Fibroblast of pulmonary artery (primary cell): ENCODE measurements around the gene TMEM178A.

Experiments used
- DNase-seq: peaks from one replicate; pipeline ENCODE4 v3.0.0-alpha.2; 2010; ENCODE audit warnings: low read depth
- H3K4me3 ChIP-seq: replicated peaks from 2 replicates; pipeline ENCODE4 v1.5.1; 2011; ENCODE audit warnings: low read depth, mild to moderate bottlenecking, control low read depth, low read length, moderate library complexity
- TF ChIP-seq, protein P1 (sequence below): IDR thresholded peaks from 2 replicates; pipeline ENCODE4 v1.5.1; 2011; ENCODE audit warnings: mild to moderate bottlenecking, control low read depth, low read length, inconsistent platforms; ENCODE audit errors: missing control alignments

Gene TMEM178A

DNA sequence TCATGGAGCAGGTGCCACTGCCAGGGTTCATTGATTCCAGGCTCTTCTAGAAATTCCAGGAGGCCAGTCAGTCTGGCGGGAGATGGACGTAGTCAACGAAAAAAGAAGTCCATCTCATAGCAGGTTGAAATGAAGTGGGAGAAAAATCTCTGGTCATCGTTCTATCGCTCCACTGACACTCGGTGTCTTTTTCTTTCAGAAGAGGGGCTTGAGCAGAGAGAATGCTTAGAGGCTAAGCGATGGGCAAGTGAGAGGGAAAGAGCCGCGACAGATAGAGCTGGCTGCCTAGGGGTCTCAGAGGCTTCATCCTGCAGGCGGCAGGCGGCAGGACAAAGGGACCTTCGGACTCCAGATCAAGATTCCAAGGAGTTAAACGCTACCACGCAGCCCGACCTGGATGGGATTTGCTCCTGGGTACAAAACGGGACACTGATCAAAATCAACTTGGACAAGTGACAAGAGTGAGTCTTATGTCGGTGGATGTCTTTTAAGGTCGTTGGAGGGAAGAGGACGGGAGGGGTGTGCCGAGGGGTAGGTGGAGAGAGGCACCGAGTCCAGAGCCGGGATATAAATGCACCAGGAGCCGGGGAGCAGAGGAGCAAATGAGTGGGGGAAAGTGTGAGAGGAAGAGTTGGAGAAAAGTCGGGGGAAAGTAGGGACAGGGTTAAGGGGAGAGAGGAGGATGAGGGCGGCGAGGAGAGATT is 677 bp upstream of the TMEM178A start:
- no peak overlapping the region for H3K4me3 ChIP-seq
- TF ChIP-seq, protein P1, sequence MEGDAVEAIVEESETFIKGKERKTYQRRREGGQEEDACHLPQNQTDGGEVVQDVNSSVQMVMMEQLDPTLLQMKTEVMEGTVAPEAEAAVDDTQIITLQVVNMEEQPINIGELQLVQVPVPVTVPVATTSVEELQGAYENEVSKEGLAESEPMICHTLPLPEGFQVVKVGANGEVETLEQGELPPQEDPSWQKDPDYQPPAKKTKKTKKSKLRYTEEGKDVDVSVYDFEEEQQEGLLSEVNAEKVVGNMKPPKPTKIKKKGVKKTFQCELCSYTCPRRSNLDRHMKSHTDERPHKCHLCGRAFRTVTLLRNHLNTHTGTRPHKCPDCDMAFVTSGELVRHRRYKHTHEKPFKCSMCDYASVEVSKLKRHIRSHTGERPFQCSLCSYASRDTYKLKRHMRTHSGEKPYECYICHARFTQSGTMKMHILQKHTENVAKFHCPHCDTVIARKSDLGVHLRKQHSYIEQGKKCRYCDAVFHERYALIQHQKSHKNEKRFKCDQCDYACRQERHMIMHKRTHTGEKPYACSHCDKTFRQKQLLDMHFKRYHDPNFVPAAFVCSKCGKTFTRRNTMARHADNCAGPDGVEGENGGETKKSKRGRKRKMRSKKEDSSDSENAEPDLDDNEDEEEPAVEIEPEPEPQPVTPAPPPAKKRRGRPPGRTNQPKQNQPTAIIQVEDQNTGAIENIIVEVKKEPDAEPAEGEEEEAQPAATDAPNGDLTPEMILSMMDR: no peak
- DNase-seq: no peak

DNA sequence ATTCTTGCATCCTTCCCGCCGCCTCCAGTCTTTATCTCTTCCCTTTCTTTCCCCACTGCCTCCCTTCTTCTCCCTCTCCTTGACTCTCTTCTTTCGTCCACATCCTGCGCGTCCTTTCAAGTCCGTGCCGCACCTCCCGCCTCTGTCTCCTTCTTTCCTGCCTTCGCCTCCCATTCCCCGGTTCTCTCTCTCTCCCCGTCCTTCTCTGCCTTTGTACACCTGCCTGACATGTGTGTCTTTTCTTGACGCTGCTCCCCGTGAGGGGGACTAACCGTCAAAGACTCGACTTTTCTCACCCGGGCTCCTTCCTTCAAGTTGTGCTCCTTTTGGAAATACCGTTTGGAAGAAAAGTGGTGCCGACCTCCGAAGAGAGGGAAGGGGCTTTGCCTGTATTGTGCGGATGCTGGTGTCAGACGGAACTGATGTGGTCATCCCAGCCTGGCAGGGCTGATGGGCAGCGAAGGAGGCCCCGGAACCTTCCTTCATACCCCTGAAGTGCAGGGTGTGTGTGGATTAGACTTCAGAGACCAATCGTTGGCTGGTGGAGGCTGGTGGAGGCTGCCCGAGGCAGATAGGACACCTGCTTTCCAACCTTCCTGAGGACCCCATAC is 879 bp downstream of the TMEM178A start:
- TF ChIP-seq, protein P1: no peak
- H3K4me3 ChIP-seq: peak overlapping the region; percentile 23
- no peak for DNase-seq

DNA sequence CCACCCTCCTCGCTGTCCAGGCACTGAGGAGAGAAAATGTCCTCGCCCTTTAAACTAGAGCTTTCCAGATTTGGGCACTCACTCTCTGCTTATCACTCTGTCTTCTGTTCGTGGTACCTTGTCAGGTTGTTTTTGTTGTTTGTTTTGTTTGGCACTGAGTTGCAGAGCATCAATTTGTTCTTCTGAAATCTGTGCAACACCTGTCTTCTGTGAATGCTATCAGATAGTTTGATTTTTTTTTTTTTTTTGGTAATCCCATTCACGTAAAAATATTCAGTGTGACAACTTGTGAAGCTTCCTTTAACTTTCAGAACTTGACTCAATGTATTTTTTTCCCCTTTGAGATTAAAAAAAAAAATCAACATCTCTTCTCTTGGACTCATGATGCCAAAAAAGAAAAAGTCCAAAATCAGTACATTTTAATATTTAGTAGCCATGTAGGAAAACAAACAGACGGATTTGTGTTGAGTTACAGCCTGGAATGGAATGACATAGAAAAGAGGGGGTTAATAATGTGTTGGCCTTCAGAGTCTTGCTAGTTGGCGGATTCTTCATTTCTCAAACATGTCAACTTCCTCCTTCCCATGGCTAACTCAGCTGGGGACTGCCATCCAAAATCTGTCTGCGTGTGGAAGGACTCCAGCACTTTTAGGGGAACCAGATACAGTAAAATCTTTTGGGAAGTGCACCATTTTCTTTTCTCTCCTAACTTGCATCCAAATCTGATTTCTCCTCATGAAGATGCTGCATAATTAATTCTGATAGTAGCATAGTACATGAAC is 1.6 kb downstream of the TMEM178A start:
- TF ChIP-seq, protein P1: no peak
- no peak for DNase-seq
- H3K4me3 ChIP-seq: no peak overlapping the region

DNA sequence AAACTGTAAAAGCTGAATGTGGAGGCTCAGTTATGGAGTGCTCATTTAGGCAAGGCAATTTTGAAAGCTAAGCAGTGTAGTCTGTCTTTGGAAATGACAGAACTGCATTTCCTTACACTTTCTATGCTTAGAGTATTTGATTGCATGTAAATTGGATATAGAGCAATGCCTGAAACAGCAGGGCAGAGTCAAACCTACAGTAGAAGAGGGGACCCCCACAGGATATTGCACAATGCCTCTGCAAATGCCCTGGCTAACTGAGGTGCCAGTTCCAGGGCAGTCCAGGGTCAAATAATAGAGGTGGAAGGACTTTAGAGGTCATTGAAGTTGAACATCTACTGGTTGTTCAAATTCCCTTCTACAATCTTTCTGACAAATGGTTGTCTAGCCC is 2.2 kb downstream of the TMEM178A start:
- DNase-seq: no peak
- no peak overlapping the region for H3K4me3 ChIP-seq
- TF ChIP-seq, protein P1: no peak

DNA sequence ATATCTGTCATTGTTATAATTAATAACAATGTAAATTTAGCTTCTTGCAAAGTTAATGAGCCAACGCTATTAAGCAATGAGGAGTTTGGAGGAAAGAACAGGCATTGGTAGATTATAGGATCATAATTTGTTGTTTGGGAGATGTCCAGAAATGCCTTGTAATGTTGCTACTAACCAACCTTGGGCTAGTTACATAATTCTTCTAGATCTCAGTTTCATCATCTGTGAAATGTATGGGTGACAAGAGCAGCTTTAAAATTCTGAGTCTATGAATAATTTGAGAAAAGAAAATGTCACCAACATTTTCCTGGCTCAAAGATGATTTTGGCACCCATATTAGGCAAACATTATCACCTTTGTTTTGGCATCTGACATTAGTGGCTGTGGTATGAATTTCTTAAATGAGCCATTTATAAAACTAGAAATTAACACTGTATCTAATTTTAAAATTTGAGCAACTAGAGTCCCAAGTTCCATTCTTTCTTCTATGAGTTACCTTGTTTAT is 2.9 kb downstream of the TMEM178A start:
- TF ChIP-seq, protein P1: no peak

DNA sequence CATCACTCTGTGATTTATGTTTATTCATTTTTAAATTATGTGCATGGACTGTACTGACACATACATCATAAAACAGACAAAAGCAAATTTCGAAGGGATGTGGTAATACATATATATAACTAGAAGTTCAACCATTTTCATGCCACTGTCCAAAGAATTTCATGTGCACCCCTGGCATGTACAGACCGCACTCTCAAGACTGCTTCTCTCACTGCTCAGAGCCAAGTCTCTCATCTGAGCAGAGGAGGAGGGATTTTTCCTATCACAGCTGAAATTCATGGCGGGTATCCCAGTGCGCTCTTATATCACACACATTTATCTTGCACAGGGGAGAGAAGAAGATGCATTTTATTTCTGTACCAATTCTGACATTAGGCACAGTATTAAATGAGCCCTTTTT is 5.9 kb downstream of the TMEM178A start:
- DNase-seq: no peak
- TF ChIP-seq, protein P1: no peak
- H3K4me3 ChIP-seq: no peak overlapping the region

More for the DNA sequence above, 2.9 kb downstream of the TMEM178A start:
- DNase-seq: no peak
- H3K4me3 ChIP-seq: no peak overlapping the region
